ENCODE data around the gene NPR2. TPM values are rescaled to one million over a fixed set of nuclear protein-coding genes. Genes with fewer than 3 reads are reported as not detected.

Gene NPR2
- total RNA-seq, 1 experiment from 2014 or later: 18.8 TPM

- peak; percentile 60 for ATAC-seq
- no peaks in the 10 kb centered on the region for H3K36me3 ChIP-seq (ENCODE audit: control insufficient read depth in 1 of 2, insufficient read depth in 2 of 2, low read length in 2 of 2)
- no peaks in the 10 kb centered on the region for H3K79me2 ChIP-seq (ENCODE audit: insufficient read depth, low read length)
- H3K9me3 ChIP-seq (ENCODE audit: control insufficient read depth in 1 of 2, insufficient read depth in 1 of 2, low read depth in 1 of 2, low read length in 2 of 2): no peaks in the 10 kb centered on the region
- intact Hi-C loops (cut with micrococcal nuclease): loop anchor here (1.0 kb wide), 2 partner anchors 56 to 197 kb away; no protein-coding TSS in a partner anchor
- no TSS peak for BruUV-seq (replicated peaks)
- CTCF ChIA-PET: interaction anchor here (0.6 to 1.5 kb wide), 14 partner anchors 9 to 209 kb away, joined by 3 to 30 read pairs (median 5); partner anchors contain the start of genes CREB3, HINT2, NPR2 and SPAG8
- RAD21 ChIA-PET (ENCODE audit: low non-redundant PET in 1 of 2, low total read pairs in 2 of 2, uncharacterized antibody in 2 of 2, unreplicated experiment in 2 of 2): interaction anchor here (0.9 to 1.1 kb wide), 2 partner anchors 36 to 56 kb away, joined by 3 to 11 read pairs; no protein-coding TSS in a partner anchor
- POLR2A ChIA-PET: no interaction called here
- H3K27ac ChIP-seq (ENCODE audit: low read depth, low read length): peak overlapping the region; percentile 5; the same call in 1 of the 2 replicates
- no peak for TF ChIP-seq ATF3 (IDR thresholded peaks at IDR 0.05)
- TF ChIP-seq RAD21 (IDR thresholded peaks at IDR 0.05; ENCODE audit: low read depth): peak; percentile 72
- TF ChIP-seq YY1 (IDR thresholded peaks at IDR 0.05; ENCODE audit: extremely low read depth, insufficient replicate concordance, low read depth, low read length): peak; percentile 20
- TF ChIP-seq POLR2A (IDR thresholded peaks at IDR 0.05; ENCODE audit: borderline replicate concordance, extremely low read depth, insufficient read depth, insufficient read length): no peak
- TF ChIP-seq POLR2AphosphoS5 (IDR thresholded peaks at IDR 0.05; ENCODE audit: low read depth, low read length): no peak
- peak; percentile 83 to 95 (median 89) for TF ChIP-seq CTCF (IDR thresholded peaks at IDR 0.05 in 2 of 3, conservative IDR thresholded peaks at IDR 0.05 in 1 of 3; ENCODE audit: borderline replicate concordance in 1 of 3, insufficient read depth in 1 of 3, low read depth in 2 of 3, low read length in 2 of 3)
- peak; percentile 44 for DNase-seq (ENCODE audit: low read depth, low spot score)
- H3K4me3 ChIP-seq (replicated peaks in 1 of 2; ENCODE audit: low read depth in 1 of 2, low read length in 2 of 2): no peak overlapping the region
- H3K4me1 ChIP-seq (ENCODE audit: control insufficient read depth in 1 of 2, insufficient read depth in 2 of 2, low read length in 2 of 2): peaks cover 3 to 20% of the 10 kb centered on the region in 2 experiments; a peak in 3 of 4 replicates
- no peak overlapping the region for H3K9ac ChIP-seq (ENCODE audit: low read length)
- H3K9me2 ChIP-seq (ENCODE audit: insufficient read depth): no peaks in the 10 kb centered on the region
- no peaks in the 10 kb centered on the region for H4K20me1 ChIP-seq (ENCODE audit: insufficient read depth)
- no peaks in the 10 kb centered on the region for H3K27me3 ChIP-seq (ENCODE audit: insufficient read depth, low read length)
- peak overlapping the region; percentile 49 for H2AFZ ChIP-seq (ENCODE audit: low read depth, low read length, poor library complexity, severe bottlenecking)
- H3K4me2 ChIP-seq (ENCODE audit: low read length): peak overlapping the region; percentile 8
Observed at GRCh38 chr9:35826071-35826701, 34.8 kb downstream of the NPR2 start.
